ENCODE results near the gene TTC21B. TPM values are rescaled to one million over a fixed set of nuclear protein-coding genes. Genes with fewer than 3 reads are reported as not detected.

The TTC21B gene
- total RNA-seq, 1 donor from 2014 or later, result 12.0 TPM

GRCh38 chr2:165957030-165957675, 3.6 kb upstream of the TTC21B start:
- no peak for FAIRE-seq
- no peak overlapping the region for H3K4me3 ChIP-seq (ENCODE audit: insufficient read depth, low read depth, low read length)

GRCh38 chr2:165953306-165953654, 296 bp downstream of the TTC21B start:
- no peaks in the 10 kb centered on the region for H3K4me1 Mint-ChIP-seq (ENCODE audit: low read depth, unreplicated experiment)
- Histone ChIP-seq H4K20me1 (ENCODE audit: insufficient read depth, low read length) (peaks cover 19% of the 10 kb centered on the region), H3K36me3 (ENCODE audit: insufficient read depth, low read length) (peaks cover 3% of the 10 kb centered on the region), H3K9me3 (ENCODE audit: insufficient read depth, low read depth, low read length) (no peaks in the 10 kb centered on the region), H2AFZ (ENCODE audit: low read depth, low read length) (peak overlapping the region; percentile 67), H3K79me2 (ENCODE audit: insufficient read depth, low read length) (peaks cover 33% of the 10 kb centered on the region), H3K9ac (ENCODE audit: low read length) (peak overlapping the region; percentile 94), H3K4me3 (ENCODE audit: insufficient read depth, low read depth, low read length) (peak overlapping the region; percentile 96), H3K4me1 (ENCODE audit: insufficient read depth, low read length) (peaks cover 9% of the 10 kb centered on the region), H3K27me3 (ENCODE audit: insufficient read depth, low read length) (no peaks in the 10 kb centered on the region), H3K4me2 (ENCODE audit: low read length) (peak overlapping the region; percentile 99), H3K27ac (ENCODE audit: low read depth, low read length) (peak overlapping the region; percentile 68)
- no peak overlapping the region for H3K4me3 Mint-ChIP-seq (ENCODE audit: unreplicated experiment)
- no peak for FAIRE-seq
- H3K27me3 Mint-ChIP-seq (ENCODE audit: low read depth, unreplicated experiment), result no peaks in the 10 kb centered on the region
- DNase-seq (ENCODE audit: low read depth), result no peak
- no peaks in the 10 kb centered on the region for H3K36me3 Mint-ChIP-seq (ENCODE audit: low read depth, unreplicated experiment)
- TF ChIP-seq CTCF (IDR thresholded peaks at IDR 0.05; ENCODE audit: insufficient read depth, low read depth, low read length) (no peak), EZH2 (IDR thresholded peaks at IDR 0.05; ENCODE audit: insufficient read depth, low read length) (no peak)
- H3K9me3 Mint-ChIP-seq (ENCODE audit: unreplicated experiment), result no peaks in the 10 kb centered on the region
- H3K27ac Mint-ChIP-seq (ENCODE audit: unreplicated experiment), result no peak overlapping the region

More at GRCh38 chr2:165957030-165957675, 3.6 kb upstream of the TTC21B start:
- Histone ChIP-seq H3K36me3 (ENCODE audit: insufficient read depth, low read length) (no peaks in the 10 kb centered on the region), H3K27ac (ENCODE audit: low read depth, low read length) (no peak overlapping the region), H3K27me3 (ENCODE audit: insufficient read depth, low read length) (no peaks in the 10 kb centered on the region), H3K4me2 (ENCODE audit: low read length) (no peak overlapping the region), H3K4me1 (ENCODE audit: insufficient read depth, low read length) (peaks cover 9% of the 10 kb centered on the region), H2AFZ (ENCODE audit: low read depth, low read length) (no peak overlapping the region), H3K79me2 (ENCODE audit: insufficient read depth, low read length) (peaks cover 12% of the 10 kb centered on the region), H3K9ac (ENCODE audit: low read length) (no peak overlapping the region), H4K20me1 (ENCODE audit: insufficient read depth, low read length) (peaks cover 5% of the 10 kb centered on the region), H3K9me3 (ENCODE audit: insufficient read depth, low read depth, low read length) (no peaks in the 10 kb centered on the region)
- no peak for TF ChIP-seq CTCF (IDR thresholded peaks at IDR 0.05; ENCODE audit: insufficient read depth, low read depth, low read length)
- no peak for TF ChIP-seq EZH2 (IDR thresholded peaks at IDR 0.05; ENCODE audit: insufficient read depth, low read length)
- Mint-ChIP-seq H3K9me3 (ENCODE audit: unreplicated experiment) (no peaks in the 10 kb centered on the region), H3K4me3 (ENCODE audit: unreplicated experiment) (no peak overlapping the region), H3K36me3 (ENCODE audit: low read depth, unreplicated experiment) (no peaks in the 10 kb centered on the region), H3K27ac (ENCODE audit: unreplicated experiment) (no peak overlapping the region), H3K4me1 (ENCODE audit: low read depth, unreplicated experiment) (no peaks in the 10 kb centered on the region), H3K27me3 (ENCODE audit: low read depth, unreplicated experiment) (no peaks in the 10 kb centered on the region)
- DNase-seq (ENCODE audit: low read depth), result no peak

GRCh38 chr2:165952741-165953211, 800 bp downstream of the TTC21B start:
- Mint-ChIP-seq H3K4me3 (ENCODE audit: unreplicated experiment) (no peak overlapping the region), H3K4me1 (ENCODE audit: low read depth, unreplicated experiment) (no peaks in the 10 kb centered on the region), H3K9me3 (ENCODE audit: unreplicated experiment) (no peaks in the 10 kb centered on the region), H3K27me3 (ENCODE audit: low read depth, unreplicated experiment) (no peaks in the 10 kb centered on the region), H3K36me3 (ENCODE audit: low read depth, unreplicated experiment) (no peaks in the 10 kb centered on the region), H3K27ac (ENCODE audit: unreplicated experiment) (no peak overlapping the region)
- peak overlapping the region; percentile 68 for H3K27ac ChIP-seq (ENCODE audit: low read depth, low read length)
- FAIRE-seq (peak; percentile 26), DNase-seq (ENCODE audit: low read depth) (peak; percentile 4)
- H4K20me1 ChIP-seq (ENCODE audit: insufficient read depth, low read length), result peaks cover 19% of the 10 kb centered on the region
- peak overlapping the region; percentile 96 for H3K4me3 ChIP-seq (ENCODE audit: insufficient read depth, low read depth, low read length)
- no peaks in the 10 kb centered on the region for H3K9me3 ChIP-seq (ENCODE audit: insufficient read depth, low read depth, low read length)
- H3K27me3 ChIP-seq (ENCODE audit: insufficient read depth, low read length), result no peaks in the 10 kb centered on the region
- peak overlapping the region; percentile 67 for H2AFZ ChIP-seq (ENCODE audit: low read depth, low read length)
- H3K9ac ChIP-seq (ENCODE audit: low read length), result peak overlapping the region; percentile 94
- peaks cover 33% of the 10 kb centered on the region for H3K79me2 ChIP-seq (ENCODE audit: insufficient read depth, low read length)
- TF ChIP-seq EZH2 (IDR thresholded peaks at IDR 0.05; ENCODE audit: insufficient read depth, low read length) (no peak), CTCF (IDR thresholded peaks at IDR 0.05; ENCODE audit: insufficient read depth, low read depth, low read length) (no peak)
- H3K4me1 ChIP-seq (ENCODE audit: insufficient read depth, low read length), result peaks cover 9% of the 10 kb centered on the region
- H3K4me2 ChIP-seq (ENCODE audit: low read length), result peak overlapping the region; percentile 99
- H3K36me3 ChIP-seq (ENCODE audit: insufficient read depth, low read length), result peaks cover 8% of the 10 kb centered on the region

All from astrocyte (in vitro differentiated cells and primary cell).